Measurements from ENCODE around the gene ST3GAL4.

The ST3GAL4 gene

GRCh38 chr11:126413426-126413825 lies 57.9 kb downstream of the ST3GAL4 start:
- DNase-seq (ENCODE audit: low read depth) = no peak
- H3K4me3 ChIP-seq (ENCODE audit: low read depth, low read length) = no peak overlapping the region
- no peak for TF ChIP-seq CTCF (conservative IDR thresholded peaks at IDR 0.05; ENCODE audit: low read depth, low read length)

DNA sequence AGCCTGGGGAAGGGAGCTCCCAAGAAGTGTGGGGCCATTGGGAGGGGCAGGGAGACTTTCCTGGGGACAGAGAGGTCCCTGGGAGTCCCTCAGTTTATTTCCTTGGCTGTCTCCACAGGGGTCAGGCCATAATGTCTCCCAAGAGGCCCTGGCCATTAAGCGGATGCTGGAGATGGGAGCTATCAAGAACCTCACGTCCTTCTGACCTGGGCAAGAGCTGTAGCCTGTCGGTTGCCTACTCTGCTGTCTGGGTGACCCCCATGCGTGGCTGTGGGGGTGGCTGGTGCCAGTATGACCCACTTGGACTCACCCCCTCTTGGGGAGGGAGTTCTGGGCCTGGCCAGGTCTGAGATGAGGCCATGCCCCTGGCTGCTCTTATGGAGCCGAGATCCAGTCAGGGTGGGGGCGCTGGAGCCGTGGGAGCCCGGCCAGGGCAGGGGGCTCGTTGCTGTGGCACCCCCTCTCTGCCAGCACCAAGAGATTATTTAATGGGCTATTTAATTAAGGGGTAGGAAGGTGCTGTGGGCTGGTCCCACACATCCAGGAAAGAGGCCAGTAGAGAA lies 58.4 kb downstream of the ST3GAL4 start:
- no peak for DNase-seq (ENCODE audit: low read depth)
- TF ChIP-seq CTCF (conservative IDR thresholded peaks at IDR 0.05; ENCODE audit: low read depth, low read length) = no peak
- no peak overlapping the region for H3K4me3 ChIP-seq (ENCODE audit: low read depth, low read length)

DNA sequence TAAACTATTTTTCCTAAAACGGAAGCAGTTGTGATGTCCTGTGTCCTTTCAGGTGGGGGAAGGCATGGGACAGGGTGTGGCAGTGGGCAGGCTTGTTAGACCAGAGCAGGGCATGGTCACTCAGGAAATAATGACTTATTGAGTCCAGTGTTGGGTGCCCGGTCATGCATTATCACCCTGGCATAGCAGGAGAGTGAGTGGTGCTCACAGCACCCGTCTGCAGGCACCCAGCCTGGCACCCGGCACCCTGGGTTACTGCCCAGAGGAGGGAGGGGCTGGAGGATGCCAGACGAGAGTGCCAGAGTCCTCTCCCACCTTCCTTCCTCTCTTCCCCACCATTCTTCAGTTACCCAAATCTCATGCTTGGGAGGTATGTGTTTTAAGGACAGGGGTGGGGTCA lies 59.1 kb downstream of the ST3GAL4 start:
- no peak overlapping the region for H3K4me3 ChIP-seq (ENCODE audit: low read depth, low read length)
- DNase-seq (ENCODE audit: low read depth) = no peak

GRCh38 chr11:126415128-126415527 lies 59.6 kb downstream of the ST3GAL4 start:
- no peak for TF ChIP-seq CTCF (conservative IDR thresholded peaks at IDR 0.05; ENCODE audit: low read depth, low read length)
- no peak overlapping the region for H3K4me3 ChIP-seq (ENCODE audit: low read depth, low read length)
- no peak for DNase-seq (ENCODE audit: low read depth)

More for the DNA sequence above, 59.1 kb downstream of the ST3GAL4 start:
- TF ChIP-seq CTCF (conservative IDR thresholded peaks at IDR 0.05; ENCODE audit: low read depth, low read length) = no peak

DNA sequence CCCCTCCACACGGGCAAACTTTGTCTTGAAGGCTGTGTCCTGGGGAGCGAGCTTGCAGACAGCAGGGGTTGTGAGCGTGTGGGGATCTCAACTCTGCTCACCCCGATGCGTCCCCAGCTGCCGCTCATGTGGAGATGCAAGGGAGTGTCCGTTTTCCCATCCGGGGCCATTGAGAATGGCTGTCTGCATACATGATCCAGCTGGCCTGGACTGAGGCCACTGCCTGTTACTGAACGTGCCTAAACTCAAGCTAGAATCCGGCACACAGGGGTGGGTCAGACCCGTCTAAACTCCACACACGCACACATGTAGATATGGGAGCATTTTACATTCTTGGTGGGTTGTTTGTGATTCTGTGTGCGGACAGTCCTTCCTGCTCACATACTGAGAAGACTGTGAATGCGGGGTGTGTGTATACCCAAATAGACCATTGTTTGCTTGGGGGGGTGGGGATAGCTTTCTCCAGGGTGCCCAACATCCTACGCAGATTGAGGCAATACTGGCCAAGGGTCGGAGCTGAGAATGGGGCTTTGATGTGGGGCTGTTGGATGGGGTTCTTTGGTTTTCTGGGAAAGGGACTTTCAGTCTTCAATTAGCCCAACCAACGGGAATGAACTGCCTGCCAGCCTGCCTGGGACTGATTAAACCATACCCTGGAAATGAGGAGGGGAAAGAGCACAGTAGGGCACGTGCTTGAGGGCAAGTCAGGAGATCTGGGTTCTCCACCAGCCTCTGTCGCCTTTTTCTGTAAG lies 60.4 kb downstream of the ST3GAL4 start:
- DNase-seq (ENCODE audit: low read depth) = no peak
- TF ChIP-seq CTCF (conservative IDR thresholded peaks at IDR 0.05; ENCODE audit: low read depth, low read length) = no peak
- no peak overlapping the region for H3K4me3 ChIP-seq (ENCODE audit: low read depth, low read length)

- no peak for TF ChIP-seq CTCF (conservative IDR thresholded peaks at IDR 0.05; ENCODE audit: low read depth, low read length)
- H3K4me3 ChIP-seq (ENCODE audit: low read depth, low read length) = peak overlapping the region; percentile 62
- peak; percentile 89 for DNase-seq (ENCODE audit: low read depth)
Observed at GRCh38 chr11:126416542-126417090, 61.1 kb downstream of the ST3GAL4 start.
